Activated naive CD4-positive, alpha-beta T cell treated with Interleukin-2 at 50 U/mL for 16 hours (primary cell): Measurements from ENCODE around the gene PCDHGA9.
"Not testable (repeated sequence)": the region's sequence is repeated elsewhere in the genome, so short reads cannot be mapped to it uniquely, and the experiment has no call there.

Source experiments
- DNase-seq: peaks from one replicate; pipeline ENCODE4 v3.0.0-alpha.2; 2020

The PCDHGA9 gene

DNA sequence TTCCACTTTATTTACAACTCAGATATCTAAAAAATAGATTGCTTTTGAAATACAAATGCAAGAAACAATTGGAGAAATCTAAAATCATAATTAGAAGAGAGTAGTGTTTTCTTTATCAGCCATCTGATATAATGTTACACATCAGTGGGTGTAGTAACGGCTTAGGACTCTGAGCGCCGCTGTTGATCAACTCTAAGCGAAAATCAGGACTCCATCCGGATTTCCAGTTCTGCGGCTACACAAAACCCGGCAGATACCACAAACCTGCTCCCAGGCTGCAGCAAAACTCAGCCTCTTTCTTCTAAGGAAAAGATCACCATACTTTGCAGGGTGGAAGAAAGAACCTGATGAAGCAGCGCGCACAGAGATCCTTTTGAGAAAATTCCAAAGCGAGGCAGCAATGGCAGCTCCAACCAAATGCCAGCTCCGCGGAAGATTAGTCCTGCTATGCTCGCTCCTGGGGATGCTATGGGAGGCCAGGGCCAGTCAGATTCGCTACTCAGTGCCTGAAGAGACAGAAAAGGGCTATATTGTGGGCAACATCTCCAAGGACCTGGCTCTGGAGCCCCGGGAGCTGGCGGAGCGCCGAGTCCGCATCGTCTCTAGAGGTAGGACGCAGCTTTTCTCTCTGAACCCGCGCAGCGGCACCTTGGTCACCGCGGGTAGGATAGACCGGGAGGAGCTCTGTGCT, at the start of gene PCDHGA9:
Gene PCDHGA9, plus strand, starts transcription at position 226 of the 691 bp plus-strand sequence. Its CDS starts 175 bp downstream, at position 401.
- no peak for DNase-seq

DNA sequence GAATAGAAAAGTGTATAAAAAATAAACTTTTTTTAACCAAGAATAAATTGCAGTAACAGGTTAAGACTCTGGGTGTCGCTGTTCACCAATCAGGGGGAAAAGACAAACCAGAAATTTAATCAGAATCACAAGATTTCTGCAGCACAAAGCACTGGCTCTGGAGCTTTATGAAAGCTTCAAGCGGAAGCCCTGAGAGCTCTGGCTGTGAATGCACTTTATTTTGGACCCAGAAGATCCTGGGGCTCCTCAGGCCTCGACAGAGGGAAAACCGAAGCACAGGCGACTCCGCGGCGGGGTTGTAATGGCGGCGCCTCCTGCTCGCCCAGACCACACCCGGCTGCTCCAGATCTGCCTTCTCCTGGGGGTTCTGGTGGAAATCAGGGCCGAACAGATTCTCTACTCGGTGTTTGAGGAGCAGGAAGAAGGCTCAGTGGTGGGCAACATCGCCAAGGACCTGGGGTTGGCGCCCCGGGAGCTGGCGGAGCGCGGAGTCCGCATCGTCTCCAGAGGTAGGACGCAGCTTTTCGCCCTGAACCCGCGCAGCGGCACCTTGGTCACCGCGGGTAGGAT, 47.6 kb upstream of the PCDHGA9 start, which contains the start of gene PCDHGA4:
Gene PCDHGA4, plus strand, starts transcription at position 122 of the 570 bp plus-strand sequence. Its CDS starts 87 bp downstream, at position 209.
- no peak for DNase-seq

DNA sequence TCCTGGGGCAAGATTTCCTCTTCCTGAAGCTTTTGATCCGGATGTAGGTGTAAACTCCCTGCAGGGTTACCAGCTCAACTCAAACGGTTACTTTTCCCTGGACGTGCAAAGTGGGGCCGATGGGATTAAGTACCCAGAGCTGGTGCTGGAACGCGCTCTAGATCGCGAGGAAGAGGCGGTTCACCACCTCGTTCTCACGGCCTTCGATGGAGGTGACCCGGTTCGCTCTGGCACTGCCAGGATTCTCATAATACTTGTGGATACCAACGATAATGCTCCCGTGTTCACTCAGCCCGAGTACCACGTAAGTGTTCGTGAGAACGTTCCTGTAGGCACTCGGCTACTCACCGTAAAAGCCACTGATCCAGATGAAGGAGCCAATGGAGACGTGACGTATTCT, 46.9 kb upstream of the PCDHGA9 start:
- no peak for DNase-seq

DNA sequence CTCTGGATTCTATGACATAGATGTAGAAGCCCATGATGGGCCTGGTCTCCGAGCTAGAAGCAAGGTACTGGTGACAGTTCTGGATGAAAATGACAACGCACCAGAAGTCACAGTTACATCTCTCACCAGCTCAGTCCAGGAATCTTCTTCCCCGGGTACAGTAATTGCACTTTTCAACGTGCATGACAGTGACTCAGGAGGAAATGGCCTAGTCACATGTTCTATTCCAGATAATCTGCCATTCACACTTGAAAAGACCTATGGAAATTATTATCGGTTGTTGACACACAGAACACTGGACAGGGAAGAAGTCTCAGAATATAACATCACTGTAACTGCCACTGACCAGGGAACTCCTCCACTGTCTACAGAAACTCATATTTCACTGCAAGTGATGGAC, 46.4 kb upstream of the PCDHGA9 start:
- no peak for DNase-seq

DNA sequence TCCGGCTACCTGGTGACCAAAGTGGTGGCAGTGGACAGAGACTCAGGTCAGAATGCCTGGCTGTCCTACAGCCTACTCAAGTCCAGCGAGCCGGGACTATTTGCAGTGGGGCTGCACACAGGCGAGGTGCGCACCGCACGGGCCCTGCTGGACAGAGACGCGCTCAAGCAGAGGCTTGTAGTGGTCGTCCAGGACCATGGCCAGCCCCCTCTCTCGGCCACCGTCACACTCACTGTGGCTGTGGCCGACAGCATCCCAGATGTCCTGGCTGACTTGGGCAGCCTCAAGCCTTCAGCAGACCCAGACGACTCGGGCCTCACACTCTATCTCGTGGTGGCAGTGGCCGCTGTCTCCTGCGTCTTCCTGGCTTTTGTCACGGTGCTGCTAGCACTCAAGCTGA, 45.6 kb upstream of the PCDHGA9 start:
- no peak for DNase-seq

DNA sequence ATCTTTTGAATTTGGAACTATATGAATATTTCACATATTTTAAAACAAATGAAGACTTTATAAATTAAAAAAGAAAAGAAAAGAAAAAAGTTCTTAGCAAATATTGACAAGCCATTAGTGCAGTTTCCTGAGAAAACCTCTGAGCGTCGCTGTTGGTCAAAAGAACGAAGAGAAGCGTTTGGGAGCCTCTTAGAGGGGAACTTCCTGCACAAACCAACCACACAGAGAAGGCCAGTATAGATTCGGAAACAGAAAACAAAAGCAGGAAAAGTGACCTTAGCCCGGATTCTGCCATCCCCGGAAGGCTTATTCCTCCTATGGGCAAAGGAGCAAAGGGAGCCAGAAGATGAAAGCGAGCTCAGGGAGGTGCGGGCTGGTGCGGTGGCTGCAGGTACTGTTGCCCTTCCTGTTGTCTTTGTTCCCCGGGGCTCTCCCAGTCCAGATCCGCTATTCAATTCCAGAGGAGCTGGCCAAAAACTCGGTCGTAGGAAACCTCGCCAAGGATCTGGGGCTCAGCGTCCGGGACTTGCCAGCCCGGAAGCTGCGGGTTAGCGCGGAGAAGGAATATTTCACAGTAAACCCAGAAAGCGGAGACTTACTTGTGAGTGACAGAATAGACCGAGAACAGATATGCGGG, 42.7 kb upstream of the PCDHGA9 start, which contains the start of gene PCDHGB2:
Gene PCDHGB2, plus strand, starts transcription at position 205 of the 637 bp plus-strand sequence. Its CDS starts 142 bp downstream, at position 347.
- no peak for DNase-seq

DNA sequence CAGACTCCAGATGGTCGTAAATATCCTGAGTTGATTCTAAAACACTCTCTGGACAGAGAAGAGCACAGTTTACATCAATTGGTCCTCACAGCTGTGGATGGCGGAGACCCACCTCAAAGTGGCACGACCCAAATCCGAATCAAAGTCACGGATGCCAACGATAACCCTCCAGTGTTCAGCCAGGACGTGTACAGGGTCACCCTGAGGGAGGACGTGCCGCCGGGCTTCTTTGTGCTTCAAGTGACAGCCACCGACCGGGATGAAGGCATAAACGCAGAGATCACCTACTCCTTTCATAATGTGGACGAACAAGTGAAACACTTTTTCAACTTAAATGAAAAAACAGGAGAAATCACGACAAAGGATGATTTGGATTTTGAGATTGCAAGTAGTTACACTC, 41.9 kb upstream of the PCDHGA9 start:
- no peak for DNase-seq

DNA sequence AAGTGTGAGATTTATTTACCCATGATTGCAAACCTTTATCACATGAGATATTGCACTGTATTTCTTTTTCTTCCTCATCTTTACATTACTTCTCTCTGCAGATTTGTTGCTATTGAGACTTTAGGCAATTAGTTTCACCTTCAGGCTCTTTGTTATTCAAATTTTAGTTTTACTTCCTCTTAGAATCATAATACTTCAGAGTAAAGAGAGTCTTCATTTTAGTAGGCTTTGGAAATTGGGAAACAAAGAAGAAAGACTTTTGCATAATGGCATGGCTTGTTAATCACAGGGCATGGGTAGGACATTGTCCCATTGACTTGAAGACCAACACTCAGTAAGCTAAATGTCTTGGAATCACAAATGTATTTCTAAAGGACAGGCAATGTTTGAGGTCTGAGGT, 39.9 kb upstream of the PCDHGA9 start:
- no peak for DNase-seq

DNA sequence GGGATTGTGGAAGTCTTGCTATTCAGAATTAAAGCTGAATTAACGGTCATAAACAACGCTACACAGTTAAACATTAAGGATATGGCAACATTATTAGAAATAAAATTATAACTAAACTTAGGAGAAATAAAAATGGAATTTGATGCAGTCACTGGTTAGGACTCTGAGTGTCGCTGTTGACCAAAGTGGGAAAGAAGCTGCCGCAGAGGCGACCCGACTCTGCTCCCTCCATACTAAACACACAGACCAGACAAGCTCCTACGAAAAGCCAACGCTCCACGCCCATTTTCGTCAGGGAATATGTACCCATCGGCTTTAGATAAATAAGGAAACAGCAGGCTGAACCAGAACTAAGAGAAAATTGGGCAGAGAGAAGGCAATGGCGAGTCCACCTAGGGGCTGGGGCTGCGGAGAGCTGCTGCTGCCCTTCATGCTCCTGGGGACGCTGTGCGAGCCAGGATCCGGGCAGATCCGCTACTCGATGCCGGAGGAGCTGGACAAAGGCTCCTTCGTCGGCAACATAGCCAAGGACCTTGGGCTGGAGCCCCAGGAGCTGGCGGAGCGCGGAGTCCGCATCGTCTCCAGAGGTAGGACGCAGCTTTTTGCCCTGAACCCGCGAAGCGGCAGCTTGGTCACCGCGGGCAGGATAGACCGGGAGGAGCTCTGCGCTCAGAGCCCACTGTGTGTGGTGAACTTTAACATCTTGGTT, 38.5 kb upstream of the PCDHGA9 start, which contains the start of gene PCDHGA5:
Gene PCDHGA5, plus strand, starts transcription at position 211 of the 709 bp plus-strand sequence. Its CDS starts 169 bp downstream, at position 380.
- no peak for DNase-seq

DNA sequence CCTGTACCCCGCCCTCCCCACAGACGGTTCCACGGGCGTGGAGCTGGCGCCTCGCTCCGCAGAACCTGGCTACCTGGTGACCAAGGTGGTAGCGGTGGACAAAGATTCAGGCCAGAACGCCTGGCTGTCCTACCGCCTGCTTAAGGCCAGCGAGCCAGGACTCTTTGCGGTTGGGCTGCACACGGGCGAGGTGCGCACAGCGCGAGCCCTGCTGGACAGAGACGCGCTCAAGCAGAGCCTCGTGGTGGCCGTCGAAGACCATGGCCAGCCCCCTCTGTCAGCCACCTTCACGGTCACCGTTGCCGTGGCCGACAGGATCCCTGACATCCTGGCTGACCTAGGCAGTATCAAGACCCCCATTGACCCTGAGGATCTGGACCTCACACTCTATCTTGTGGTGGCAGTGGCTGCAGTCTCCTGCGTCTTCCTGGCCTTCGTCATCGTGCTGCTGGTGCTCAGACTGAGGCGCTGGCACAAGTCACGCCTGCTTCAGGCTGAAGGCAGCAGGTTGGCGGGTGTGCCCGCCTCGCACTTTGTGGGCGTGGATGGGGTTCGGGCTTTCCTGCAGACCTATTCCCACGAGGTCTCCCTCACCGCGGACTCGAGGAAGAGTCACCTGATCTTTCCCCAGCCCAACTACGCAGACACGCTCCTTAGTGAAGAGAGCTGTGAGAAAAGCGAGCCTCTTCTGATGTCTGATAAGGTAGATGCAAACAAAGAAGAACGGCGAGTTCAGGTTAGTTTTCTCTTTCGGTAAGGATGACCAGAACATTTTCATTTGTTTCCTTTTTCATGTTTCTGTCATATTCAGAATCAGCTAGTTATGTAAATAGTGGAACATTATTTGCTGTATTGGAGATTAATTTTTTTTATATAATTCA, 36.3 kb upstream of the PCDHGA9 start:
- DNase-seq, result no peak

DNA sequence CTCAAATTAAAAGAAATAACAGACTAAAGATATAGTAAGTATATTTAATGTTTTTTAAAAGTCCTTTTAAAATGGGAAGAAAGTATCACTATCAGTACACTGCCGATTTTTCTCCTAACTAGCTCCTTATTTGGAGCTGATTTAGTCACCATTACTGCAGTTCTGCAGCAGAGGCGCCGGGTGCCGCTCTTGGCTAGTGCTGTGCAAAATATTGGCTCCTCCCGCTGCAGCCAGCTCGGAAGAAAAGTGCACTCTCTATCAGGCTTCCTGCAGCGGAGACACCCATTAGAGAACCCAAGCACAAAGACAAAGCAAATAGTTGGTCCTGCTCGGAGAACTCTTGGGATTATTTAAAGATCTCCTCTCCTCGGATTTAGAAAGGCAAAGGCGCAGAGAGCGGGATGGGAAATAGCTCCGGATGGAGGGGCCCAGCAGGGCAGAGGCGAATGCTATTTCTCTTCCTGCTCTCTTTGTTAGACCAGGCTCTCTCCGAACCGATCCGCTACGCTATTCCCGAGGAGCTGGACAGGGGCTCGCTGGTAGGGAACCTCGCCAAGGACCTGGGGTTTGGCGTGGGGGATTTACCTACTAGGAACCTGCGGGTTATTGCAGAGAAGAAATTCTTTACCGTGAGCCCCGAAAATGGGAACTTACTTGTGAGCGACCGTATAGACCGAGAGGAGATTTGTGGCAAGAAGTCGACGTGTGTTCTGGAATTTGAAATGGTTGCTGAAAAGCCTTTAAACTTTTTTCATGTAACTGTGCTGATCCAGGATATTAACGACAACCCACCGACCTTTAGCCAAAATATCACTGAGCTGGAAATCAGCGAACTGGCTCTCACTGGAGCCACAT, 32.4 kb upstream of the PCDHGA9 start, which contains the start of gene PCDHGB3:
Gene PCDHGB3, plus strand, starts transcription at position 249 of the 855 bp plus-strand sequence. Its CDS starts 153 bp downstream, at position 402.
- DNase-seq, result peak; percentile 36

DNA sequence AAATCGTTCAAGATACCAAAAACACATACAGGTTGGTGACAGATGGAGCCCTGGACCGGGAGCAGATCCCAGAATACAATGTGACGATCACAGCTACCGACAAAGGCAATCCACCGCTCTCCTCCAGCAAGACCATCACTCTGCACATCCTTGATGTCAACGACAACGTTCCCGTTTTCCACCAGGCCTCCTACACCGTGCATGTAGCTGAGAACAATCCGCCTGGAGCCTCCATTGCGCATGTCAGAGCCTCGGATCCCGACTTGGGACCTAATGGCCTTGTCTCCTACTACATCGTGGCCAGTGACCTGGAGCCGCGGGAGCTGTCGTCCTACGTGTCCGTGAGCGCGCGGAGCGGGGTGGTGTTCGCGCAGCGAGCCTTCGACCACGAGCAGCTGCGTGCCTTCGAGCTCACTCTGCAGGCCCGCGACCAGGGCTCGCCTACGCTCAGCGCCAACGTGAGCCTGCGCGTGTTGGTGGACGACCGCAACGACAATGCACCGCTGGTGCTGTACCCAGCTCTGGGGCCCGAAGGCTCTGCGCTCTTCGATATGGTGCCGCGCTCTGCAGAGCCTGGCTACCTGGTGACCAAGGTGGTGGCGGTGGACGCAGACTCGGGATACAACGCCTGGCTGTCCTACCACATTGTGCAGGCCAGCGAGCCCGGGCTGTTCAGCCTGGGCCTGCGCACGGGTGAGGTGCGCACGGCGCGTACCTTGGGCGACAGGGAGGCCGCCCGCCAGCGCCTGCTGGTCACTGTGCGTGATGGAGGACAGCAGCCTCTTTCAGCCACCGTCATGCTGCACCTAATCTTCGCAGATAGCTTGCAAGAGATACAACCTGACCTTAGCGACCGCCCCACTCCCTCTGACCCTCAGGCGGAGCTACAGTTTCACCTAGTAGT, 30.8 kb upstream of the PCDHGA9 start:
- DNase-seq, result no peak

DNA sequence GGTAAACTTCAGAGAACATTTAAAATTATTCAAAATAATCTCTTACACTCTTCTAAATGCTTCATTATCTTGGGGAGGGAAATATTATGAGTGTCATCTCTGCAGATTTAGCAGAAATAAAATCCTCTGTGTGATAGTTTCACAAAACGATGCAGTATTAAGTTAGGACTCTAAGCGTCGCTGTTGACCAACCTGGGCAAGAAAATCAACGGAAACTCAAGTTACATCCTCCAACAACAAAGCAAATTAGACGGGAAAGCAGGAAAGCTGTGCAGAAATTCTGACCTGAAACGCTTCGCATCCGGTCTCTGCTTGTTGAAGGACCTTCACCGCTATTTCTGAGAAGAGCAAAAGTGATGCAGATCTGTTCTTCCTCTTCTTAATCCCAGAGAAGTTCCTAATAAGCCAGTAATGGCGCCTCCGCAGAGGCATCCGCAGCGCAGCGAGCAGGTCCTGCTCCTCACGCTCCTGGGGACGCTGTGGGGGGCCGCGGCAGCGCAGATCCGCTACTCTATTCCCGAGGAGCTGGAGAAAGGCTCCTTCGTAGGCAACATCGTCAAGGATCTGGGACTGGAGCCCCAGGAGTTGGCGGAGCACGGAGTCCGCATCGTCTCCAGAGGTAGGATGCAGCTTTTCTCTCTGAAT, 28.8 kb upstream of the PCDHGA9 start, which contains the start of gene PCDHGA6:
Gene PCDHGA6, plus strand, starts transcription at position 219 of the 645 bp plus-strand sequence. Its CDS starts 193 bp downstream, at position 412.
- DNase-seq, result no peak

DNA sequence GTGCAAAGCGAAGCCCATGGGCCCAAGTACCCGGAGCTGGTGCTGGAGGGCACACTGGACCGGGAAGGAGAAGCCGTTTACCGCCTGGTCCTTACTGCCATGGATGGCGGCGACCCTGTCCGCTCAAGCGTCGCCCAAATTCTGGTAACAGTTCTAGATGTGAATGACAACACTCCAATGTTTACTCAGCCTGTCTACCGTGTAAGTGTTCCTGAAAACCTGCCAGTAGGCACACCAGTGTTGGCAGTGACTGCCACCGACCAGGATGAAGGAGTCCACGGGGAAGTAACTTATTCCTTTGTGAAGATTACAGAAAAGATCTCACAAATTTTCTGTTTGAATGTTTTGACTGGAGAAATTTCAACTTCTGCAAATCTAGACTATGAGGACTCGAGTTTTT, 28.0 kb upstream of the PCDHGA9 start:
- no peak for DNase-seq

DNA sequence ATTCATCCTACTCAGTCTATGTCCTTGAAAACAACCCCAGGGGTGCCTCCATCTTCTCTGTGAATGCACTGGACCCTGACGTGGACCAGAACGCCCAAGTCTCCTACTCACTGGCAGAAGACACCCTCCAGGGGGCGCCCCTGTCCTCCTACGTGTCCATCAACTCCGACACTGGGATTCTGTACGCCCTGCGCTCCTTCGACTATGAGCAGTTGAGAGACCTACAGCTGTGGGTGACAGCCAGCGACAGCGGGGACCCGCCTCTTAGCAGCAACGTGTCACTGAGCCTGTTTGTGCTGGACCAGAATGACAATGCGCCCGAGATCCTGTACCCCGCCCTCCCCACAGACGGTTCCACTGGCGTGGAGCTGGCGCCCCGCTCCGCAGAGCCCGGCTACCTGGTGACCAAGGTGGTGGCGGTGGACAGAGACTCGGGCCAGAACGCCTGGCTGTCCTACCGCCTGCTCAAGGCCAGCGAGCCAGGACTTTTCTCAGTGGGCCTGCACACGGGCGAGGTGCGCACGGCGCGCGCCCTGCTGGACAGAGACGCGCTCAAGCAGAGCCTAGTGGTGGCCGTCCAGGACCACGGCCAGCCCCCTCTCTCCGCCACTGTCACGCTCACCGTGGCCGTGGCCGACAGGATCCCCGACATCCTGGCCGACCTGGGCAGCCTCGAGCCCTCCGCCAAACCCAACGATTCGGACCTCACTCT, 27.0 kb upstream of the PCDHGA9 start:
- DNase-seq, result not testable (repeated sequence)

DNA sequence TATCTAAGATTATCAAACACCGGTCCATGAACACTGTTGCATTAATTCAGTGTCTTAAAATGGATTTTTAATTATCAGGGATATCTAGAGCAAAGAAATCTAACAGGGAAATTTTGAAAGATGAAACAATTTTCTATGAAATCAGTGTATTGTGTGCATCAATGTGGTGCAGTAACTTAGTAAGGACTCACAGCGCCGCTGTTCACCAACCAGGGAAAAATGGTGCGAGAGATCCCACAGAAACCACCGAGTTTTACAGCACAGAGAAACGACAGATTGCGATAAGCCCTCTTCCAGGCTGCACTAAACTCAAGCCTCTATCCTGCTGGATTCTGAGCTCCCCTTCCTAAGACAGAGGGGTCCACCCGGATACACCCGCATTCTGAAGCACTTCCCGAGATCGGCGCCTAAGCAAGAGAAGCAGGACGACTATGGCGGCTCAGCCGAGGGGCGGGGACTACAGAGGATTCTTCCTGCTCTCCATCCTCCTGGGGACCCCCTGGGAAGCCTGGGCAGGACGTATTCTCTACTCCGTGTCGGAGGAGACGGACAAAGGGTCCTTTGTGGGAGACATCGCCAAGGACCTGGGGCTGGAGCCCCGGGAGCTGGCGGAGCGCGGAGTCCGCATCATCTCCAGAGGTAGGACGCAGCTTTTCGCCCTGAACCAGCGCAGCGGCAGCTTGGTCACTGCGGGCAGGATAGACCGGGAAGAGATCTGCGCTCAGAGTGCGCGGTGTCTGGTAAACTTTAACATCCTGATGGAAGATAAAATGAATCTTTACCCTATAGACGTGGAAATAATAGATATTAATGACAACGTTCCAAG, 19.9 kb upstream of the PCDHGA9 start, which contains the start of gene PCDHGA7:
Gene PCDHGA7, plus strand, starts transcription at position 274 of the 826 bp plus-strand sequence. Its CDS starts 158 bp downstream, at position 432.
- no peak for DNase-seq

DNA sequence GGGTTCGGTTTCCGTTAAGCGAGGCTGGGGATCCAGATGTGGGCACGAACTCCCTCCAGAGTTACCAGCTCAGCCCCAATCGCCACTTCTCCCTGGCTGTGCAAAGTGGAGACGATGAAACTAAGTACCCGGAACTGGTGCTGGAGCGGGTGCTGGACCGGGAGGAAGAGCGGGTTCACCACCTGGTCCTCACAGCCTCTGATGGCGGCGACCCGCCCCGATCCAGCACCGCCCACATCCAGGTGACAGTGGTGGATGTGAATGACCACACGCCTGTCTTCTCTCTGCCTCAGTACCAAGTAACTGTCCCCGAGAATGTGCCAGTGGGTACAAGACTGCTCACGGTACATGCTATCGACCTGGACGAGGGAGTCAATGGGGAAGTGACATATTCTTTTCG, 19.2 kb upstream of the PCDHGA9 start:
- no peak for DNase-seq
